ENCODE data around the gene GIGYF2.

Gene GIGYF2

GRCh38 chr2:232773815-232774214 lies 76.7 kb downstream of the GIGYF2 start:
- ChIA-PET CTCF (interaction anchor here (0.8 to 1.2 kb wide), 2 partner anchors 97 to 477 kb away, joined by 3 to 5 read pairs; no protein-coding TSS in a partner anchor), POLR2A (no interaction called here)
- H3K27ac ChIP-seq (ENCODE audit: extremely low read depth, low read depth, low read length), result no peak overlapping the region
- peaks cover 8% of the 10 kb centered on the region for H3K4me1 ChIP-seq (ENCODE audit: control insufficient read depth, insufficient read depth, low read length)
- TF ChIP-seq GLI2 (tag by site-specific recombination; IDR thresholded peaks at IDR 0.05; ENCODE audit: borderline replicate concordance, low read depth) (no peak), ZNF19 (tag by site-specific recombination; IDR thresholded peaks at IDR 0.05; ENCODE audit: low read depth) (no peak), SCRT1 (tag by site-specific recombination; IDR thresholded peaks at IDR 0.05; ENCODE audit: borderline replicate concordance) (no peak), ZXDB (tag by site-specific recombination; IDR thresholded peaks at IDR 0.05) (no peak), ZNF10 (tag by site-specific recombination; IDR thresholded peaks at IDR 0.05) (no peak), ZNF362 (tag by site-specific recombination; IDR thresholded peaks at IDR 0.05) (no peak)
- H3K4me3 ChIP-seq (ENCODE audit: low read depth, low read length), result no peak overlapping the region
- H3K36me3 ChIP-seq (ENCODE audit: control insufficient read depth in 2 of 2, insufficient read depth in 1 of 2, low read length in 2 of 2), result peaks cover 12 to 58% of the 10 kb centered on the region in 2 experiments
- H3K9me3 ChIP-seq (ENCODE audit: control insufficient read depth, insufficient read depth, low read depth, low read length), result no peaks in the 10 kb centered on the region

GRCh38 chr2:232776435-232776834 lies 79.3 kb downstream of the GIGYF2 start, which contains the start of gene KCNJ13:
Gene KCNJ13, minus strand, starts transcription at chr2:232776565. Its CDS starts 5,203 bp downstream, at chr2:232771362.
- POLR2A ChIA-PET, result no interaction called here
- no peak within 1 kb of the TSS for H3K27ac ChIP-seq (ENCODE audit: extremely low read depth, low read depth, low read length)
- CTCF ChIA-PET, result no interaction called here

GRCh38 chr2:232777276-232777675 lies 80.1 kb downstream of the GIGYF2 start:
- no peak overlapping the region for H3K27ac ChIP-seq (ENCODE audit: extremely low read depth, low read depth, low read length)
- TF ChIP-seq PBX3 (CRISPR knock-in tag; IDR thresholded peaks at IDR 0.05), result no peak
- no peak for TF ChIP-seq ZNF701 (tag by site-specific recombination; IDR thresholded peaks at IDR 0.05)
- no peaks in the 10 kb centered on the region for H3K9me3 ChIP-seq (ENCODE audit: control insufficient read depth, insufficient read depth, low read depth, low read length)
- H3K4me3 ChIP-seq (ENCODE audit: low read depth, low read length), result no peak overlapping the region
- peaks cover 24% of the 10 kb centered on the region for H3K4me1 ChIP-seq (ENCODE audit: control insufficient read depth, insufficient read depth, low read length)
- CTCF ChIA-PET, result no interaction called here
- H3K36me3 ChIP-seq (ENCODE audit: control insufficient read depth in 2 of 2, insufficient read depth in 1 of 2, low read length in 2 of 2), result peaks cover under 1 to 41% of the 10 kb centered on the region in 2 experiments; a peak in 2 of 3 replicates
- POLR2A ChIA-PET, result no interaction called here

More at GRCh38 chr2:232776435-232776834, 79.3 kb downstream of the GIGYF2 start, which contains the start of gene KCNJ13:
- H3K36me3 ChIP-seq (ENCODE audit: control insufficient read depth in 2 of 2, insufficient read depth in 1 of 2, low read length in 2 of 2), result peaks cover 6 to 45% of the 10 kb centered on the region in 2 experiments; a peak in 2 of 3 replicates
- H3K4me3 ChIP-seq (ENCODE audit: low read depth, low read length), result no peak within 1 kb of the TSS
- no peak for TF ChIP-seq ZXDB (tag by site-specific recombination; IDR thresholded peaks at IDR 0.05)
- TF ChIP-seq GLIS1 (tag by site-specific recombination; IDR thresholded peaks at IDR 0.05), result no peak
- TF ChIP-seq ZNF184 (tag by site-specific recombination; IDR thresholded peaks at IDR 0.05), result no peak
- TF ChIP-seq ZNF423 (tag by site-specific recombination; IDR thresholded peaks at IDR 0.05), result no peak
- TF ChIP-seq SCRT1 (tag by site-specific recombination; IDR thresholded peaks at IDR 0.05; ENCODE audit: borderline replicate concordance), result no peak
- no peak for TF ChIP-seq ZNF530 (tag by site-specific recombination; IDR thresholded peaks at IDR 0.05; ENCODE audit: low read depth)
- TF ChIP-seq PRDM6 (tag by site-specific recombination; IDR thresholded peaks at IDR 0.05), result no peak
- no peaks in the 10 kb centered on the region for H3K9me3 ChIP-seq (ENCODE audit: control insufficient read depth, insufficient read depth, low read depth, low read length)
- peaks cover 20% of the 10 kb centered on the region for H3K4me1 ChIP-seq (ENCODE audit: control insufficient read depth, insufficient read depth, low read length)

- H3K27ac ChIP-seq (ENCODE audit: extremely low read depth, low read depth, low read length), result no peak overlapping the region
- H3K4me1 ChIP-seq (ENCODE audit: control insufficient read depth, insufficient read depth, low read length), result peaks cover 27% of the 10 kb centered on the region
- CTCF ChIA-PET, result interaction anchor here (0.6 to 1.1 kb wide), 2 partner anchors 30 to 64 kb away, joined by 3 read pairs; no protein-coding TSS in a partner anchor
- H3K4me3 ChIP-seq (ENCODE audit: low read depth, low read length), result no peak overlapping the region
- peaks cover 0 to 22% of the 10 kb centered on the region in 2 experiments; a peak in 1 of 3 replicates for H3K36me3 ChIP-seq (ENCODE audit: control insufficient read depth in 2 of 2, insufficient read depth in 1 of 2, low read length in 2 of 2)
- no peaks in the 10 kb centered on the region for H3K9me3 ChIP-seq (ENCODE audit: control insufficient read depth, insufficient read depth, low read depth, low read length)
- POLR2A ChIA-PET, result no interaction called here
- no peak for TF ChIP-seq ZBTB48 (tag by site-specific recombination; IDR thresholded peaks at IDR 0.05)
- no peak for TF ChIP-seq ZNF19 (tag by site-specific recombination; IDR thresholded peaks at IDR 0.05; ENCODE audit: low read depth)
- no peak for TF ChIP-seq ZNF488 (tag by site-specific recombination; IDR thresholded peaks at IDR 0.05)
- no peak for TF ChIP-seq ZNF350 (tag by site-specific recombination; IDR thresholded peaks at IDR 0.05)
- TF ChIP-seq ZNF24 (tag by site-specific recombination; IDR thresholded peaks at IDR 0.05), result no peak
- no peak for TF ChIP-seq ZFHX2 (tag by site-specific recombination; conservative IDR thresholded peaks at IDR 0.05)
- no peak for TF ChIP-seq ZNF416 (tag by site-specific recombination; IDR thresholded peaks at IDR 0.05)
- no peak for TF ChIP-seq ZNF221 (tag by site-specific recombination; IDR thresholded peaks at IDR 0.05; ENCODE audit: borderline replicate concordance)
- TF ChIP-seq SP3 (tag by site-specific recombination; IDR thresholded peaks at IDR 0.05), result no peak
- TF ChIP-seq ZNF133 (tag by site-specific recombination; IDR thresholded peaks at IDR 0.05), result no peak
- TF ChIP-seq ZNF549 (tag by site-specific recombination; IDR thresholded peaks at IDR 0.05), result no peak
- no peak for TF ChIP-seq ZNF121 (tag by site-specific recombination; IDR thresholded peaks at IDR 0.05)
Measured at GRCh38 chr2:232779465-232779864, 82.3 kb downstream of the GIGYF2 start.

Measured in HEK293 (cell line).